Measurements from ENCODE around the gene SEC14L6. TPM values are rescaled to one million over a fixed set of nuclear protein-coding genes. Genes with fewer than 3 reads are reported as not detected.

SEC14L6 gene
- total RNA-seq, 1 donor from 2014 or later = 0.16 TPM

GRCh38 chr22:30575859-30576258, 29.3 kb upstream of the SEC14L6 start:
- TF ChIP-seq EZH2 (IDR thresholded peaks at IDR 0.05; ENCODE audit: insufficient read depth, low read length) = no peak
- TF ChIP-seq, protein P1, sequence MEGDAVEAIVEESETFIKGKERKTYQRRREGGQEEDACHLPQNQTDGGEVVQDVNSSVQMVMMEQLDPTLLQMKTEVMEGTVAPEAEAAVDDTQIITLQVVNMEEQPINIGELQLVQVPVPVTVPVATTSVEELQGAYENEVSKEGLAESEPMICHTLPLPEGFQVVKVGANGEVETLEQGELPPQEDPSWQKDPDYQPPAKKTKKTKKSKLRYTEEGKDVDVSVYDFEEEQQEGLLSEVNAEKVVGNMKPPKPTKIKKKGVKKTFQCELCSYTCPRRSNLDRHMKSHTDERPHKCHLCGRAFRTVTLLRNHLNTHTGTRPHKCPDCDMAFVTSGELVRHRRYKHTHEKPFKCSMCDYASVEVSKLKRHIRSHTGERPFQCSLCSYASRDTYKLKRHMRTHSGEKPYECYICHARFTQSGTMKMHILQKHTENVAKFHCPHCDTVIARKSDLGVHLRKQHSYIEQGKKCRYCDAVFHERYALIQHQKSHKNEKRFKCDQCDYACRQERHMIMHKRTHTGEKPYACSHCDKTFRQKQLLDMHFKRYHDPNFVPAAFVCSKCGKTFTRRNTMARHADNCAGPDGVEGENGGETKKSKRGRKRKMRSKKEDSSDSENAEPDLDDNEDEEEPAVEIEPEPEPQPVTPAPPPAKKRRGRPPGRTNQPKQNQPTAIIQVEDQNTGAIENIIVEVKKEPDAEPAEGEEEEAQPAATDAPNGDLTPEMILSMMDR (IDR thresholded peaks at IDR 0.05; ENCODE audit: insufficient read depth, low read depth, low read length) = no peak
- Mint-ChIP-seq H3K9me3 (ENCODE audit: unreplicated experiment) (no peaks in the 10 kb centered on the region), H3K27ac (ENCODE audit: unreplicated experiment) (no peak overlapping the region), H3K4me1 (ENCODE audit: low read depth, unreplicated experiment) (peaks cover 5% of the 10 kb centered on the region), H3K36me3 (ENCODE audit: low read depth, unreplicated experiment) (peaks cover 19% of the 10 kb centered on the region), H3K27me3 (ENCODE audit: low read depth, unreplicated experiment) (peaks cover 3% of the 10 kb centered on the region), H3K4me3 (ENCODE audit: unreplicated experiment) (no peak overlapping the region)
- FAIRE-seq = no peak
- Histone ChIP-seq H3K9me3 (ENCODE audit: insufficient read depth, low read depth, low read length) (no peaks in the 10 kb centered on the region), H3K4me2 (ENCODE audit: low read length) (no peak overlapping the region), H3K36me3 (ENCODE audit: insufficient read depth, low read length) (peaks cover 27% of the 10 kb centered on the region), H3K79me2 (ENCODE audit: insufficient read depth, low read length) (no peaks in the 10 kb centered on the region), H3K4me3 (ENCODE audit: insufficient read depth, low read depth, low read length) (no peak overlapping the region), H3K27me3 (ENCODE audit: insufficient read depth, low read length) (peaks cover 4% of the 10 kb centered on the region), H3K4me1 (ENCODE audit: insufficient read depth, low read length) (peaks cover 5% of the 10 kb centered on the region), H3K27ac (ENCODE audit: low read depth, low read length) (peak overlapping the region; percentile 6), H3K9ac (ENCODE audit: low read length) (no peak overlapping the region), H2AFZ (ENCODE audit: low read depth, low read length) (no peak overlapping the region), H4K20me1 (ENCODE audit: insufficient read depth, low read length) (peaks cover 31% of the 10 kb centered on the region)
- DNase-seq (ENCODE audit: low read depth) = no peak

- Mint-ChIP-seq H3K27ac (ENCODE audit: unreplicated experiment) (peak overlapping the region; percentile 83), H3K9me3 (ENCODE audit: unreplicated experiment) (no peaks in the 10 kb centered on the region), H3K36me3 (ENCODE audit: low read depth, unreplicated experiment) (peaks cover 19% of the 10 kb centered on the region), H3K4me1 (ENCODE audit: low read depth, unreplicated experiment) (peaks cover 5% of the 10 kb centered on the region), H3K27me3 (ENCODE audit: low read depth, unreplicated experiment) (peaks cover 3% of the 10 kb centered on the region), H3K4me3 (ENCODE audit: unreplicated experiment) (peak overlapping the region; percentile 77)
- Histone ChIP-seq H3K9me3 (ENCODE audit: insufficient read depth, low read depth, low read length) (no peaks in the 10 kb centered on the region), H3K9ac (ENCODE audit: low read length) (no peak overlapping the region), H3K27ac (ENCODE audit: low read depth, low read length) (peak overlapping the region; percentile 6), H3K4me2 (ENCODE audit: low read length) (peak overlapping the region; percentile 72), H3K36me3 (ENCODE audit: insufficient read depth, low read length) (peaks cover 23% of the 10 kb centered on the region), H4K20me1 (ENCODE audit: insufficient read depth, low read length) (peaks cover 31% of the 10 kb centered on the region), H3K4me1 (ENCODE audit: insufficient read depth, low read length) (peaks cover 5% of the 10 kb centered on the region), H2AFZ (ENCODE audit: low read depth, low read length) (no peak overlapping the region), H3K27me3 (ENCODE audit: insufficient read depth, low read length) (peaks cover 6% of the 10 kb centered on the region), H3K79me2 (ENCODE audit: insufficient read depth, low read length) (no peaks in the 10 kb centered on the region), H3K4me3 (ENCODE audit: insufficient read depth, low read depth, low read length) (peak overlapping the region; percentile 1)
- DNase-seq (ENCODE audit: low read depth) (peak; percentile 74), FAIRE-seq (no peak)
- TF ChIP-seq, protein P1 (IDR thresholded peaks at IDR 0.05; ENCODE audit: insufficient read depth, low read depth, low read length) = no peak
- TF ChIP-seq EZH2 (IDR thresholded peaks at IDR 0.05; ENCODE audit: insufficient read depth, low read length) = no peak
Measured at GRCh38 chr22:30574997-30575671, 28.6 kb upstream of the SEC14L6 start.
